OCI-LY1 (cell line): ENCODE measurements around the gene NEK6.

Experiments used
- CTCF ChIP-seq: fragments of 200-600 bp; sonication (generic), shearing (Covaris generic); IDR thresholded peaks from 2 replicates; pipeline ENCODE4 v1.5.1; 2017; ENCODE audit warnings: mild to moderate bottlenecking, antibody characterized with exemption, low read length, moderate library complexity, mixed read lengths
- EZH2 ChIP-seq: fragments of 200-600 bp; sonication (generic), shearing (Covaris generic); IDR thresholded peaks from 2 replicates; pipeline ENCODE4 v1.8.0; 2017; ENCODE audit warnings: borderline replicate concordance, mixed run types, mild to moderate bottlenecking, antibody characterized with exemption, low read length, moderate library complexity, mixed read lengths

- TF ChIP-seq CTCF: no peak
- TF ChIP-seq EZH2: no peak
These were observed 38.7 kb upstream of the NEK6 start for GRCh38 chr9:124218987-124219461.
